H54 (cell line): Measurements from ENCODE around the gene FMOD.

Source experiments
- DNase-seq: peaks from one replicate; pipeline ENCODE4 v3.0.0; 2011; ENCODE audit warnings: low spot score, mixed read lengths; ENCODE audit not compliant: insufficient read length
- FAIRE-seq: peaks from 3 replicates; lab custom pipeline; 2011; peaks lifted over from hg19 to GRCh38; lab: Jason Lieb, UNC
- POLR2A ChIP-seq: IDR thresholded peaks from 2 replicates; pipeline ENCODE4 v1.6.1; 2011; ENCODE audit warnings: low read depth, mild to moderate bottlenecking, low read length

FMOD gene

GRCh38 chr1:203351037-203351625 is at the start of gene FMOD:
Gene FMOD, minus strand, starts transcription at chr1:203351122. Its CDS starts 2,852 bp downstream, at chr1:203348270.
- no peak for FAIRE-seq
- no peak for DNase-seq
- no peak for TF ChIP-seq POLR2A

GRCh38 chr1:203396595-203397194 is 45.8 kb upstream of the FMOD start:
- no peak for DNase-seq
- no peak for TF ChIP-seq POLR2A

GRCh38 chr1:203395751-203396150 is 44.8 kb upstream of the FMOD start:
- DNase-seq (no peak), FAIRE-seq (no peak)
- no peak for TF ChIP-seq POLR2A

More at GRCh38 chr1:203396595-203397194, 45.8 kb upstream of the FMOD start:
- FAIRE-seq = no peak

GRCh38 chr1:203390298-203390697 is 39.4 kb upstream of the FMOD start:
- no peak for TF ChIP-seq POLR2A
- FAIRE-seq (no peak), DNase-seq (no peak)

- FAIRE-seq (no peak), DNase-seq (no peak)
- TF ChIP-seq POLR2A = no peak
These were observed 37.8 kb upstream of the FMOD start for GRCh38 chr1:203388683-203389082.

GRCh38 chr1:203382026-203382425 is 31.1 kb upstream of the FMOD start:
- FAIRE-seq (no peak), DNase-seq (no peak)
- TF ChIP-seq POLR2A = no peak

- no peak for FAIRE-seq
These were observed 30.3 kb upstream of the FMOD start for GRCh38 chr1:203381151-203381751.

GRCh38 chr1:203380420-203381150 is 29.7 kb upstream of the FMOD start:
- no peak for TF ChIP-seq POLR2A
- no peak for DNase-seq
- no peak for FAIRE-seq

More at GRCh38 chr1:203381151-203381751, 30.3 kb upstream of the FMOD start:
- no peak for TF ChIP-seq POLR2A
- DNase-seq = no peak

GRCh38 chr1:203379825-203380224 is 28.9 kb upstream of the FMOD start:
- FAIRE-seq (no peak), DNase-seq (no peak)
- TF ChIP-seq POLR2A = no peak

GRCh38 chr1:203378556-203379245 is 27.8 kb upstream of the FMOD start:
- DNase-seq (no peak), FAIRE-seq (no peak)
- no peak for TF ChIP-seq POLR2A

GRCh38 chr1:203373991-203374390 is 23.1 kb upstream of the FMOD start:
- FAIRE-seq (no peak), DNase-seq (no peak)
- TF ChIP-seq POLR2A = no peak

GRCh38 chr1:203373002-203373401 is 22.1 kb upstream of the FMOD start:
- FAIRE-seq = no peak

GRCh38 chr1:203371288-203371687 is 20.4 kb upstream of the FMOD start:
- no peak for FAIRE-seq
- no peak for TF ChIP-seq POLR2A
- DNase-seq = no peak

More at GRCh38 chr1:203373002-203373401, 22.1 kb upstream of the FMOD start:
- TF ChIP-seq POLR2A = no peak
- DNase-seq = no peak
